Uterus (tissue), 2 donors: Measurements from ENCODE around the gene TBC1D22B.

Experiments used
- CTCF ChIP-seq, 4 experiments: fragments of 200-600 bp in 2 of 4; fragments of 450-650 bp in 2 of 4; sonication (generic) in 2 of 4; IDR thresholded peaks; one replicate each; pipeline ENCODE4 v1.5.1; 2016 to 2019; ENCODE audit warnings: antibody characterized with exemption in 4 of 4, mild to moderate bottlenecking in 2 of 4, moderate library complexity in 1 of 4
- POLR2A ChIP-seq, 2 donors: fragments of 450-650 bp; IDR thresholded peaks; one replicate each; pipeline ENCODE4 v1.6.1; 2016; ENCODE audit warnings: antibody characterized with exemption in 2 of 2, mild to moderate bottlenecking in 1 of 2, moderate library complexity in 1 of 2

DNA sequence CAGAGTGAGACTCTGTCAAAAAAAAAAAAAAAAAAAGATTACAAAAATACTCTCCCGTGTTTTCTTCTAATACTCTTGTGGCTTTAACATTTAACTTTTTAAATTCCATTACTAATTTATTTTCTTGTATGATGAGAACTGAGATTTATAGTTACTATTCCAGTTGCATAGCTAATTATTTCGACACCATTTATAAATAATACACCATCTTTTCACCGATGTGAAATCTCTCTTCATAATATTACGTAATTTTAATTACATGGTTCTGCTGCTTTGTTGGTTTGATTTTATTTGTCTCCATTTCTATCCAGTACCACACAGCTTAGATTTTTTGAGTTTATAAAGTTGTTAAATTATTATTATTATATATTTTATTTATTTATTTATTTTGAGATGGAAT lies 42.4 kb downstream of the TBC1D22B start:
- TF ChIP-seq POLR2A (IDR thresholded peaks at IDR 0.05) (no peak), CTCF (IDR thresholded peaks at IDR 0.05) (no peak)
